Mesendoderm (in vitro differentiated cells): ENCODE results near the gene PDE4D.

Experiments
- DNase-seq: peaks from one replicate; pipeline ENCODE4 v3.0.0; 2013
- H2AK5ac ChIP-seq: 2 replicates; pipeline ENCODE4 v1.6.1; 2013; ENCODE audit warnings: low read length, inconsistent platforms
- H2BK120ac ChIP-seq: 2 replicates; pipeline ENCODE4 v1.6.1; 2013; ENCODE audit warnings: low read depth, mild to moderate bottlenecking, low read length, moderate library complexity, mixed read lengths
- H2BK15ac ChIP-seq: replicated peaks from 2 replicates; pipeline ENCODE4 v1.6.1; 2013; ENCODE audit warnings: low read depth, mild to moderate bottlenecking, moderate library complexity
- H2BK5ac ChIP-seq: 2 replicates; pipeline ENCODE4 v1.6.1; 2013; ENCODE audit warnings: low read length, inconsistent platforms
- H3K18ac ChIP-seq: 2 replicates; pipeline ENCODE4 v1.6.1; 2013; ENCODE audit warnings: mild to moderate bottlenecking, low read length, mixed read lengths
- H3K23ac ChIP-seq: one replicate; pipeline ENCODE4 v1.6.1; 2013; ENCODE audit warnings: low read length
- H3K27ac ChIP-seq: 2 replicates; pipeline ENCODE4 v1.5.1; 2013; ENCODE audit warnings: low read depth, mild to moderate bottlenecking, inconsistent platforms, low read length, moderate library complexity
- H3K27me3 ChIP-seq: 2 replicates; pipeline ENCODE4 v1.6.1; 2013; ENCODE audit warnings: low read length, control low read depth, mild to moderate bottlenecking, inconsistent platforms; ENCODE audit not compliant: insufficient read depth, poor library complexity
- H3K36me3 ChIP-seq: 2 replicates; pipeline ENCODE4 v1.6.1; 2013; ENCODE audit warnings: low read length, inconsistent platforms; ENCODE audit not compliant: control insufficient read depth, insufficient read depth
- H3K4ac ChIP-seq: one replicate; pipeline ENCODE4 v1.6.1; 2013; ENCODE audit warnings: low read depth, mild to moderate bottlenecking, low read length, moderate library complexity
- H3K4me1 ChIP-seq: 2 replicates; pipeline ENCODE4 v1.6.1; 2013; ENCODE audit warnings: low read depth, low read length, inconsistent platforms; ENCODE audit not compliant: control insufficient read depth
- H3K4me2 ChIP-seq: 2 replicates; pipeline ENCODE4 v1.6.1; 2013; ENCODE audit warnings: low read length
- H3K4me3 ChIP-seq: 2 replicates; pipeline ENCODE4 v1.5.1; 2013; ENCODE audit warnings: mild to moderate bottlenecking, low read length
- H3K56ac ChIP-seq: one replicate; pipeline ENCODE4 v1.6.1; 2013; ENCODE audit warnings: low read length
- H3K79me1 ChIP-seq: 2 replicates; pipeline ENCODE4 v1.6.1; 2013; ENCODE audit warnings: low read length, inconsistent platforms
- H3K79me2 ChIP-seq: 2 replicates; pipeline ENCODE4 v1.6.1; 2013; ENCODE audit warnings: mild to moderate bottlenecking, low read length; ENCODE audit not compliant: control insufficient read depth, insufficient read depth
- H3K9ac ChIP-seq: 2 replicates; pipeline ENCODE4 v1.6.1; 2013; ENCODE audit warnings: low read length, inconsistent platforms
- H4K5ac ChIP-seq: one replicate; pipeline ENCODE4 v1.6.1; 2013; ENCODE audit warnings: low read length
- H4K8ac ChIP-seq: one replicate; pipeline ENCODE4 v1.6.1; 2013; ENCODE audit warnings: low read depth, mild to moderate bottlenecking, control low read depth, low read length, moderate library complexity
- WGBS: extraction: QIAGEN DNeasy Blood & Tissue Kit; methylation state at CpG from one replicate; pipeline ENCODE4 v1.1.7; 2013; ENCODE audit warnings: low lambda C conversion rate, missing lambda C conversion rate; ENCODE audit not compliant: insufficient coverage; ENCODE audit errors: extremely low coverage; 5-methylcytosine and 5-hydroxymethylcytosine counted together

PDE4D gene

GRCh38 chr5:59161221-59162105 is 732.1 kb downstream of the PDE4D start:
- no peak overlapping the region for H3K23ac ChIP-seq
- no peak overlapping the region for H3K56ac ChIP-seq
- H3K27ac ChIP-seq: no peak overlapping the region
- no CpG with 5 or more reads among the region's 9 CpGs for WGBS
- H3K4me3 ChIP-seq: no peak overlapping the region
- no peak overlapping the region for H2AK5ac ChIP-seq
- H3K79me1 ChIP-seq: no peaks in the 10 kb centered on the region
- no peak overlapping the region for H4K8ac ChIP-seq
- no peak overlapping the region for H2BK120ac ChIP-seq
- no peaks in the 10 kb centered on the region for H3K36me3 ChIP-seq
- H4K5ac ChIP-seq: no peak overlapping the region
- no peak overlapping the region for H3K9ac ChIP-seq
- H3K18ac ChIP-seq: no peak overlapping the region
- no peaks in the 10 kb centered on the region for H3K79me2 ChIP-seq
- H2BK5ac ChIP-seq: no peak overlapping the region
- H2BK15ac ChIP-seq: no peak overlapping the region
- no peaks in the 10 kb centered on the region for H3K27me3 ChIP-seq
- DNase-seq: no peak
- no peak overlapping the region for H3K4me2 ChIP-seq
- H3K4me1 ChIP-seq: no peaks in the 10 kb centered on the region
- no peak overlapping the region for H3K4ac ChIP-seq

- no peak overlapping the region for H2BK120ac ChIP-seq
- no peak overlapping the region for H3K23ac ChIP-seq
- no peak for DNase-seq
- H3K79me2 ChIP-seq: no peaks in the 10 kb centered on the region
- no peak overlapping the region for H3K4ac ChIP-seq
- no peak overlapping the region for H3K4me3 ChIP-seq
- no peak overlapping the region for H3K4me2 ChIP-seq
- H4K5ac ChIP-seq: no peak overlapping the region
- H3K27me3 ChIP-seq: no peaks in the 10 kb centered on the region
- no peak overlapping the region for H4K8ac ChIP-seq
- no CpG with 5 or more reads among the region's 2 CpGs for WGBS
- no peak overlapping the region for H2AK5ac ChIP-seq
- no peak overlapping the region for H2BK15ac ChIP-seq
- H3K27ac ChIP-seq: no peak overlapping the region
- no peaks in the 10 kb centered on the region for H3K36me3 ChIP-seq
- no peak overlapping the region for H2BK5ac ChIP-seq
- H3K9ac ChIP-seq: no peak overlapping the region
- H3K4me1 ChIP-seq: no peaks in the 10 kb centered on the region
- H3K56ac ChIP-seq: no peak overlapping the region
- H3K79me1 ChIP-seq: no peaks in the 10 kb centered on the region
- H3K18ac ChIP-seq: no peak overlapping the region
Measured at GRCh38 chr5:59158637-59159391, 734.7 kb downstream of the PDE4D start.

DNA sequence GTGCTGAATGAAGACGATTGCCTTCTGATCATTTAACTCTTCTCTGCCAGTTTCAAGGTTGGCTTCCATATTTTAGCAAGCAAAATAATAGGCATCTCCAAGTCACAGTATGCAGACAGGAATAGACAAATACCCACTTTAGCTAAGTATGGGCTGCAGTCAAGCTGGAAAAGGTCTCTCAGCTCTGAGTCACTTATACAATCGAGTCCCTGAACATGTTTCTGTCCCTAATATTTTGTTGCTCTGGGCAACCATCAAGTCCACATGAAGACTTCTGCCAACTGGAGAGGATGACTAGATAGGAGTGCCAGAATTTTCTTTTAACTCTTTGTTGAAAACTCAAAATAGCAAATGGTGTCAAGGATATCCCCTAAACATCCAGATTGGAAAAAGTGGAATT is 735.4 kb downstream of the PDE4D start:
- Histone ChIP-seq H3K79me2 (no peaks in the 10 kb centered on the region), H3K4me2 (no peak overlapping the region), H3K4me1 (no peaks in the 10 kb centered on the region), H3K23ac (no peak overlapping the region), H2BK120ac (no peak overlapping the region), H2BK15ac (no peak overlapping the region), H2AK5ac (no peak overlapping the region), H3K18ac (no peak overlapping the region), H4K5ac (no peak overlapping the region), H4K8ac (no peak overlapping the region), H3K56ac (no peak overlapping the region), H3K4me3 (no peak overlapping the region), H3K36me3 (no peaks in the 10 kb centered on the region), H2BK5ac (no peak overlapping the region), H3K4ac (no peak overlapping the region), H3K27me3 (no peaks in the 10 kb centered on the region), H3K9ac (no peak overlapping the region), H3K27ac (no peak overlapping the region), H3K79me1 (no peaks in the 10 kb centered on the region)
- DNase-seq: no peak
- no CpG with 5 or more reads among the region's 2 CpGs for WGBS

DNA sequence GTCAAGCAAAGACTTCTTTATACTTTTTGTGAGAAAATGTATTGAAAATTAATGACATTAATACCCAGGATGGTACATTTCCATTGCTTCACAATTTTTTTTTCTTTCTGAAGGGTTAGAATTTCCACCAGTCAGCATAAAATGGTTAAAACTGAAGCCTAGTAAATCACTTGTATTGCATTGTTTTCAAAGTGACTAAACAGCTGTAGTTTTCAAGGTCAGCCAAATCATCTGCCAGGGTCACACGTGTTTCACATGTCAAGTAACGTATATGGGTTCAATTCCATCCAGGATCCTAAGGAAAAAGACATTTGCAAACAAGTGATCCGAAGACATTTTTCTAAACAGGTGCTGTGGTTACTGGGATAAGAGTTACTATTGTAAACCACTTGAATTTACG is 736.5 kb downstream of the PDE4D start:
- no CpG with 5 or more reads among the region's 4 CpGs for WGBS
- H3K27me3 ChIP-seq: no peaks in the 10 kb centered on the region
- no peaks in the 10 kb centered on the region for H3K79me2 ChIP-seq
- H4K8ac ChIP-seq: no peak overlapping the region
- no peak overlapping the region for H3K56ac ChIP-seq
- H2BK5ac ChIP-seq: no peak overlapping the region
- no peak overlapping the region for H2AK5ac ChIP-seq
- H3K23ac ChIP-seq: no peak overlapping the region
- H3K9ac ChIP-seq: no peak overlapping the region
- H3K27ac ChIP-seq: no peak overlapping the region
- H3K18ac ChIP-seq: no peak overlapping the region
- H2BK15ac ChIP-seq: no peak overlapping the region
- no peak overlapping the region for H3K4me2 ChIP-seq
- H2BK120ac ChIP-seq: no peak overlapping the region
- H3K4ac ChIP-seq: no peak overlapping the region
- H4K5ac ChIP-seq: no peak overlapping the region
- no peaks in the 10 kb centered on the region for H3K4me1 ChIP-seq
- H3K4me3 ChIP-seq: no peak overlapping the region
- H3K79me1 ChIP-seq: no peaks in the 10 kb centered on the region
- no peaks in the 10 kb centered on the region for H3K36me3 ChIP-seq
- no peak for DNase-seq

DNA sequence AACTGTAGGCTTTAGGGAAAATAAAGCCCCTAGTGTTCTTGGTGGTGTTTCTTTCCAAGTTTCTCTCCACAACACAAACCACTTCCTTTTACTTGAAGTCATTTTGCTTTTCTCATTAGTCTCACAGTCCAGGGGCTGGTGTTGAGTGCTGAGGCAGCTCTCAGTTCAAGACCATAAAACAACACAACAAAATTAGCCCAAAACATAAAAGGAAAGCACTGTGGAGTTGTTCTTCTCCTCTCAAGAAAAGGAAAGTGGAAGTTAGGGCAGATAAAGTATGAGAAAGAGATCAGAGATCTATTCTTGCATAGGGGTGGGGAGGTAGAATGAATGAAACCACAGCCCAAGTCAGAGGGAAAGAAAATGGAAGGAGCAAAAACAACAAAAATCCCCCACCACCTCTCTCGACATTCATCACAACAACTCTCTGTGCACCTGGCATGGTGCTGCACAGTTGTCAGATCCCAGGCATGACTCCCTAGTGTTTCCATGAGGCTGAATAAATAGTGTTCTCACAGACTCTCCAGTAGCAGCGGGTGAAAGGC is 740.8 kb downstream of the PDE4D start:
- Histone ChIP-seq H3K9ac (no peak overlapping the region), H3K4me2 (no peak overlapping the region), H4K8ac (no peak overlapping the region), H2AK5ac (no peak overlapping the region), H3K27me3 (no peaks in the 10 kb centered on the region), H4K5ac (no peak overlapping the region), H2BK15ac (no peak overlapping the region), H3K18ac (no peak overlapping the region), H3K4ac (no peak overlapping the region), H3K79me2 (no peaks in the 10 kb centered on the region), H3K4me3 (no peak overlapping the region), H2BK5ac (no peak overlapping the region), H3K36me3 (no peaks in the 10 kb centered on the region), H3K4me1 (no peaks in the 10 kb centered on the region), H3K56ac (no peak overlapping the region), H3K27ac (no peak overlapping the region), H2BK120ac (no peak overlapping the region), H3K79me1 (no peaks in the 10 kb centered on the region), H3K23ac (no peak overlapping the region)
- WGBS: no CpG with 5 or more reads among the region's 2 CpGs
- DNase-seq: no peak
